GM12878 (cell line): ENCODE measurements around the gene WDR91. TPM values are rescaled to one million over a fixed set of nuclear protein-coding genes. Genes with fewer than 3 reads are reported as not detected.

ENCODE experiments used
- ATAC-seq: fragments of 200-7000 bp; cut with Tn5 transposase; 3 replicates; pipeline ENCODE4 v1.9.1; 2020; ENCODE audit warnings: mild to moderate bottlenecking, moderate library complexity
- BruUV-seq: library from RNA; stranded (reverse); fragments of 400-500 nt; replicated peaks from 2 replicates; lab custom pipeline; 2021; lab: Mats Ljungman, UMichigan
- CTCF ChIA-PET: fragments of 300-600 bp; sonication (Branson Sonifier 250); formaldehyde crosslinking; extraction: SDS; loops from one replicate; lab custom pipeline; 2021; ENCODE audit warnings: inconsistent platforms; lab: Yijun Ruan, JAX
- POLR2A ChIA-PET: fragments of 350-600 bp; formaldehyde crosslinking; extraction: SDS; loops from one replicate; lab custom pipeline; 2021; ENCODE audit warnings: inconsistent platforms; lab: Charles Lee
- RAD21 ChIA-PET: fragments of 300-600 bp; sonication (Branson Sonifier 250); formaldehyde crosslinking; loops from one replicate; lab custom pipeline; 2023; ENCODE audit warnings: antibody characterized with exemption; ENCODE audit not compliant: unreplicated experiment; lab: Charles Lee
- SMC1A ChIA-PET: fragments of 300-600 bp; sonication (Branson Sonifier 250); formaldehyde crosslinking; loops from one replicate; lab custom pipeline; 2023; ENCODE audit not compliant: unreplicated experiment, uncharacterized antibody; lab: Charles Lee
- DNase-seq: peaks from one replicate; pipeline ENCODE4 v3.0.0-alpha.2; 2011; ENCODE audit warnings: low read depth, low spot score
- FAIRE-seq: peaks from 3 replicates; lab custom pipeline; 2011; peaks lifted over from hg19 to GRCh38; lab: Jason Lieb, UNC
- H2AFZ ChIP-seq: 2 replicates; pipeline ENCODE4 v1.6.0; 2011; ENCODE audit warnings: low read depth, low read length, control low read depth; ENCODE audit not compliant: control insufficient read depth
- H3K27ac ChIP-seq: 2 replicates; pipeline ENCODE4 v1.5.1; 2011; ENCODE audit warnings: control low read depth; ENCODE audit not compliant: control insufficient read depth, insufficient read depth
- H3K27me3 ChIP-seq, 2 experiments: replicated peaks in 1 of 2; 2 replicates each; pipeline versions ENCODE4 v1.6.0 to v1.6.1; 2011; ENCODE audit warnings: low read length in 1 of 2; ENCODE audit not compliant: control insufficient read depth in 2 of 2, insufficient read depth in 2 of 2
- H3K36me3 ChIP-seq, 2 experiments: 2 replicates each; pipeline ENCODE4 v1.5.1; 2011; ENCODE audit warnings: low read length in 1 of 2; ENCODE audit not compliant: control insufficient read depth in 2 of 2, insufficient read depth in 2 of 2
- H3K4me1 ChIP-seq: 2 replicates; pipeline ENCODE4 v1.6.1; 2011; ENCODE audit warnings: mild to moderate bottlenecking, low read length, moderate library complexity, mixed read lengths; ENCODE audit not compliant: control insufficient read depth, insufficient read depth
- H3K4me2 ChIP-seq: 2 replicates; pipeline ENCODE4 v1.6.0; 2011; ENCODE audit warnings: control low read depth; ENCODE audit not compliant: control insufficient read depth, insufficient read depth
- H3K4me3 ChIP-seq: fragments of 200-600 bp; sonication (generic); 2 replicates; pipeline ENCODE4 v1.5.1; 2016
- H3K79me2 ChIP-seq: 2 replicates; pipeline ENCODE4 v1.6.0; 2011; ENCODE audit warnings: low read length; ENCODE audit not compliant: control insufficient read depth, insufficient read depth
- H3K9ac ChIP-seq: 2 replicates; pipeline ENCODE4 v1.8.0; 2011; ENCODE audit warnings: low read length, control low read depth, mixed read lengths; ENCODE audit not compliant: control insufficient read depth, insufficient read depth
- H3K9me3 ChIP-seq: replicated peaks from 3 replicates; pipeline ENCODE4 v1.5.1; 2011; ENCODE audit warnings: mild to moderate bottlenecking, low read length; ENCODE audit not compliant: control insufficient read depth, insufficient read depth
- H4K20me1 ChIP-seq: 2 replicates; pipeline ENCODE4 v1.6.0; 2011; ENCODE audit not compliant: control insufficient read depth, insufficient read depth
- ETV6 ChIP-seq, 2 experiments: fragments of 450-650 bp in 1 of 2; IDR thresholded peaks in 1 of 2; conservative IDR thresholded peaks in 1 of 2; 2 replicates each; pipeline ENCODE4 v1.6.1; 2014; ENCODE audit warnings: antibody characterized with exemption in 1 of 2, borderline replicate concordance in 1 of 2, low read depth in 1 of 2, mild to moderate bottlenecking in 1 of 2, moderate library complexity in 1 of 2
- HCFC1 ChIP-seq: fragments of 150-350 bp; IDR thresholded peaks from 2 replicates; pipeline ENCODE4 v1.6.1; 2014; ENCODE audit warnings: low read length
- IRF4 ChIP-seq: IDR thresholded peaks from 2 replicates; pipeline ENCODE4 v1.6.1; 2011; ENCODE audit warnings: low read depth, low read length
- KLF5 ChIP-seq: fragments of 450-650 bp; IDR thresholded peaks from 2 replicates; pipeline ENCODE4 v1.6.1; 2014; ENCODE audit warnings: mild to moderate bottlenecking; ENCODE audit not compliant: partially characterized antibody
- LARP7 ChIP-seq: fragments of 450-650 bp; IDR thresholded peaks from 2 replicates; pipeline ENCODE4 v1.6.1; 2017; ENCODE audit warnings: mild to moderate bottlenecking
- MTA3 ChIP-seq: IDR thresholded peaks from 2 replicates; pipeline ENCODE4 v1.6.1; 2012; ENCODE audit warnings: low read length, inconsistent platforms, borderline replicate concordance
- SMAD5 ChIP-seq: IDR thresholded peaks from 2 replicates; pipeline ENCODE4 v1.6.1; 2016; ENCODE audit warnings: antibody characterized with exemption, low read depth
- ZNF24 ChIP-seq: fragments of 450-650 bp; IDR thresholded peaks from 2 replicates; pipeline ENCODE4 v1.6.1; 2017; ENCODE audit warnings: antibody characterized with exemption, mild to moderate bottlenecking
- ZNF622 ChIP-seq: fragments of 450-650 bp; IDR thresholded peaks from 2 replicates; pipeline ENCODE4 v1.6.1; 2017; ENCODE audit warnings: mild to moderate bottlenecking, inconsistent platforms
- WGBS: methylation state at CpG from one replicate; pipeline ENCODE4 v1.1.6; 2016; ENCODE audit warnings: low lambda C conversion rate; ENCODE audit not compliant: insufficient replicate concordance, insufficient coverage; ENCODE audit errors: missing lambda C conversion rate; 5-methylcytosine and 5-hydroxymethylcytosine counted together
- in situ Hi-C: fragments of 300-500 bp; cut with MboI; formaldehyde crosslinking; loops from 9 replicates; pipeline ENCODE4 v1.14.3; 2018; ENCODE audit warnings: mixed read lengths
- intact Hi-C: fragments of 100-400 bp; cut with micrococcal nuclease; formaldehyde crosslinking; loops from one replicate; pipeline ENCODE4 v1.14.2; 2022; ENCODE audit not compliant: unreplicated experiment
- polyA plus RNA-seq, 11 experiments: library from polyadenylated mRNA; depleted of rRNA in 4 of 11; unstranded in 6 of 11; stranded (reverse) in 5 of 11; fragments of >200 nt; fragmentation: Nextera tagmentation in 4 of 11; fragmentation: Illumina TruSeq in 1 of 11; extraction: Ambion mirVana in 4 of 11; extraction: Trizol in 1 of 11; gene quantifications; 1 replicate in 1 of 11; 2 replicates in 10 of 11; pipeline versions ENCODE4 v1.2.1 to v1.2.3, GENCODE V29; 2011 to 2016; ENCODE audit warnings: inconsistent platforms in 2 of 11, missing spikeins in 2 of 11, low read depth in 1 of 11
- total RNA-seq, 4 experiments: library from RNA; depleted of rRNA in 3 of 4; stranded (reverse); fragments of >200 nt in 3 of 4; fragmentation: Illumina TruSeq in 1 of 4; extraction: Trizol in 1 of 4; gene quantifications; 2 replicates each; pipeline versions ENCODE4 v1.2.1 to v1.2.3, GENCODE V29; 2013 to 2021
- TF ChIP-seq, protein P1 (sequence below): fragments of 450-650 bp; IDR thresholded peaks from 2 replicates; pipeline ENCODE4 v1.6.1; 2018; ENCODE audit warnings: borderline replicate concordance, mild to moderate bottlenecking; ENCODE audit not compliant: partially characterized antibody
- TF ChIP-seq, protein P2 (sequence below): fragments of 450-650 bp; IDR thresholded peaks from 2 replicates; pipeline ENCODE4 v1.6.1; 2017; ENCODE audit warnings: low read depth, mild to moderate bottlenecking, moderate library complexity
- TF ChIP-seq, protein P3 (sequence below): fragments of 450-650 bp; IDR thresholded peaks from 2 replicates; pipeline ENCODE4 v1.6.1; 2017; ENCODE audit warnings: mild to moderate bottlenecking

The WDR91 gene
- total and polyA plus RNA-seq, 10 of the 15 experiments (the other 5 are each of a cell fraction or from before 2014, with no cell fraction given) = 7.6 to 83.3 (median 16.5) TPM

DNA sequence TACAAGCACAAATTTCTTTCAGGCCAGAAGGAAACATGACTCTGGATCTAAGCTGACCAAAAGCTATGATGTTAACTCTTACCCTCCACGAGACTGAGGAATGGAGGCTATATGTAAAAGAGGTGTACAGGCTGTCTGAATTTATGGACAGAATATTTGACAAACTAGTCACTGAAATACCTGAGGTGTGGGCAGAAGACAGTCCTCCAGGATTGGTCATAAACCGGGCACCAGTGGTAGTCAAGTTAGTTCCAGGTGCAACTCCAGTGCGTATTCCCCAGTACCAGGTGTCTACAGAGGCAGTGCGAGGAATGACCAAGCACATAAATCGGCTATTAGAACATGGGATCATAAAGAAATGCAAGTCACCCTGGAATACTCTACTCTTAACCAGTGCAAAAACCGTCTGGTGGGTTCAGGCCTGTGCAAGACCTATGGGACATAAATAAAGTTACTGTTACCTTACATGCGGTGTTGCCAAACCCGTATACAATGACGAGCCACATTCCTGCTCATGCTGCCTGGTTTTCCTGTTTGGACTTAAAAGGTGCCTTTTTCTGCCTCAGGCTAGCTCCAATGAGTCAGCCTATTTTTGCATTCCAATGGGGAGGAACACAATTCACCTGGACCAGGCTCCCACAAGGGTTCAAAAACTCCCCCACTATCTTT is 34.2 kb downstream of the WDR91 start (continued):
- no peak for TF ChIP-seq ZNF622
- TF ChIP-seq ZNF24 = no peak
- no peak for TF ChIP-seq ETV6 (conservative IDR thresholded peaks at IDR 0.05 in 1 of 2, IDR thresholded peaks at IDR 0.05 in 1 of 2; ENCODE audit: borderline replicate concordance in 1 of 2, low read depth in 1 of 2)
- TF ChIP-seq LARP7 = no peak
- no peak for TF ChIP-seq MTA3
- no peak for TF ChIP-seq IRF4

DNA sequence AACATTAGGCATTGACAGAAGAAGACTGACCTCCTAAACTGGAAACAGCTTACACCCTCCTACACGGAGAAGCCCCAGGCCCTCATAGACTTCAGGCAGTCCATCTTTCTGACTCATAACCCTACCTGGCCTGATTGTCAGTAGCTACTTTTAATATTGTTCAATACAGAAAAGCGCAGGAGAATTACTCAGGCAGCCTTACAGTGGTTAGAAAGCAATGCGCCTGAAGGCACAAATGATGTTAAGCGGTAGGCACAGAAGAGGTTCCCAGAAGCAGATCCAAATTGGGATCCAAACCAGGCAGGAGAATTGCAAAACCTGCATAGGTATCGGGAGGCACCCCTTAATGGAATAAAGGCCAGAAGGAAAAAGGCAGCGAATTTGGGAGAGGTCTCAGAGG is 35.4 kb downstream of the WDR91 start:
- DNase-seq = no peak
- WGBS = 85% methylated on average over 6 of the region's 6 CpGs
- RAD21 ChIA-PET = interaction anchor here (0.7 to 11.6 kb wide), 8 partner anchors 10 to 782 kb away, joined by 3 to 151 read pairs (median 3); partner anchors contain the start of genes AGBL3, TMEM140 and WDR91
- TF ChIP-seq SMAD5 = no peak
- TF ChIP-seq HCFC1 = no peak
- no peak for TF ChIP-seq KLF5
- TF ChIP-seq, protein P1, sequence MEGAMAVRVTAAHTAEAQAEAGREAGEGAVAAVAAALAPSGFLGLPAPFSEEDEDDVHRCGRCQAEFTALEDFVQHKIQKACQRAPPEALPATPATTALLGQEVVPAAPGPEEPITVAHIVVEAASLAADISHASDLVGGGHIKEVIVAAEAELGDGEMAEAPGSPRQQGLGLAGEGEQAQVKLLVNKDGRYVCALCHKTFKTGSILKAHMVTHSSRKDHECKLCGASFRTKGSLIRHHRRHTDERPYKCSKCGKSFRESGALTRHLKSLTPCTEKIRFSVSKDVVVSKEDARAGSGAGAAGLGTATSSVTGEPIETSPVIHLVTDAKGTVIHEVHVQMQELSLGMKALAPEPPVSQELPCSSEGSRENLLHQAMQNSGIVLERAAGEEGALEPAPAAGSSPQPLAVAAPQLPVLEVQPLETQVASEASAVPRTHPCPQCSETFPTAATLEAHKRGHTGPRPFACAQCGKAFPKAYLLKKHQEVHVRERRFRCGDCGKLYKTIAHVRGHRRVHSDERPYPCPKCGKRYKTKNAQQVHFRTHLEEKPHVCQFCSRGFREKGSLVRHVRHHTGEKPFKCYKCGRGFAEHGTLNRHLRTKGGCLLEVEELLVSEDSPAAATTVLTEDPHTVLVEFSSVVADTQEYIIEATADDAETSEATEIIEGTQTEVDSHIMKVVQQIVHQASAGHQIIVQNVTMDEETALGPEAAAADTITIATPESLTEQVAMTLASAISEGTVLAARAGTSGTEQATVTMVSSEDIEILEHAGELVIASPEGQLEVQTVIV = no peak
- TF ChIP-seq, protein P2, sequence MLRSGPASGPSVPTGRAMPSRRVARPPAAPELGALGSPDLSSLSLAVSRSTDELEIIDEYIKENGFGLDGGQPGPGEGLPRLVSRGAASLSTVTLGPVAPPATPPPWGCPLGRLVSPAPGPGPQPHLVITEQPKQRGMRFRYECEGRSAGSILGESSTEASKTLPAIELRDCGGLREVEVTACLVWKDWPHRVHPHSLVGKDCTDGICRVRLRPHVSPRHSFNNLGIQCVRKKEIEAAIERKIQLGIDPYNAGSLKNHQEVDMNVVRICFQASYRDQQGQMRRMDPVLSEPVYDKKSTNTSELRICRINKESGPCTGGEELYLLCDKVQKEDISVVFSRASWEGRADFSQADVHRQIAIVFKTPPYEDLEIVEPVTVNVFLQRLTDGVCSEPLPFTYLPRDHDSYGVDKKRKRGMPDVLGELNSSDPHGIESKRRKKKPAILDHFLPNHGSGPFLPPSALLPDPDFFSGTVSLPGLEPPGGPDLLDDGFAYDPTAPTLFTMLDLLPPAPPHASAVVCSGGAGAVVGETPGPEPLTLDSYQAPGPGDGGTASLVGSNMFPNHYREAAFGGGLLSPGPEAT = no peak
- TF ChIP-seq, protein P3, sequence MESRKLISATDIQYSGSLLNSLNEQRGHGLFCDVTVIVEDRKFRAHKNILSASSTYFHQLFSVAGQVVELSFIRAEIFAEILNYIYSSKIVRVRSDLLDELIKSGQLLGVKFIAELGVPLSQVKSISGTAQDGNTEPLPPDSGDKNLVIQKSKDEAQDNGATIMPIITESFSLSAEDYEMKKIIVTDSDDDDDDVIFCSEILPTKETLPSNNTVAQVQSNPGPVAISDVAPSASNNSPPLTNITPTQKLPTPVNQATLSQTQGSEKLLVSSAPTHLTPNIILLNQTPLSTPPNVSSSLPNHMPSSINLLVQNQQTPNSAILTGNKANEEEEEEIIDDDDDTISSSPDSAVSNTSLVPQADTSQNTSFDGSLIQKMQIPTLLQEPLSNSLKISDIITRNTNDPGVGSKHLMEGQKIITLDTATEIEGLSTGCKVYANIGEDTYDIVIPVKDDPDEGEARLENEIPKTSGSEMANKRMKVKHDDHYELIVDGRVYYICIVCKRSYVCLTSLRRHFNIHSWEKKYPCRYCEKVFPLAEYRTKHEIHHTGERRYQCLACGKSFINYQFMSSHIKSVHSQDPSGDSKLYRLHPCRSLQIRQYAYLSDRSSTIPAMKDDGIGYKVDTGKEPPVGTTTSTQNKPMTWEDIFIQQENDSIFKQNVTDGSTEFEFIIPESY = peak; percentile 80
- 0 out of 2 replicates have a peak, but pooled peaks have one; percentile 28 for TF ChIP-seq ZNF24
- SMC1A ChIA-PET = interaction anchor here (1.0 to 13.1 kb wide), 12 partner anchors 11 to 188 kb away, joined by 3 to 158 read pairs (median 3); partner anchors contain the start of genes TMEM140 and WDR91
- FAIRE-seq = no peak
- H3K27ac ChIP-seq = no peak overlapping the region
- H4K20me1 ChIP-seq = no peaks in the 10 kb centered on the region
- no peak overlapping the region for H2AFZ ChIP-seq
- CTCF ChIA-PET = interaction anchor here (1.2 to 12.2 kb wide), 6 partner anchors 12 to 104 kb away, joined by 3 to 135 read pairs (median 10); partner anchors contain the start of gene WDR91
- 0 out of 2 replicates have a peak overlapping the region, but pooled peaks have one; percentile 36 for H3K4me2 ChIP-seq
- ATAC-seq = no peak; the same call in 2 of the 3 replicates
- H3K79me2 ChIP-seq = peaks cover 60% of the 10 kb centered on the region
- in situ Hi-C loops (no loop called here), intact Hi-C loops (no loop called here)
- no peak overlapping the region for H3K9ac ChIP-seq
- H3K36me3 ChIP-seq = peaks cover 4 to 33% of the 10 kb centered on the region in 2 experiments
- H3K4me1 ChIP-seq = peaks cover 5% of the 10 kb centered on the region
- no peaks in the 10 kb centered on the region for H3K27me3 ChIP-seq
- H3K9me3 ChIP-seq = peaks cover 31% of the 10 kb centered on the region
- BruUV-seq = no TSS peak
- peak overlapping the region; percentile 51 for H3K4me3 ChIP-seq
- POLR2A ChIA-PET = interaction anchor here (1.2 to 12.2 kb wide), 4 partner anchors 11 to 60 kb away, joined by 6 to 155 read pairs (median 53); partner anchors contain the start of gene WDR91
